HepG2 (cell line): ENCODE measurements around the gene CAMK1. TPM values are rescaled to one million over a fixed set of nuclear protein-coding genes. Genes with fewer than 3 reads are reported as not detected.

Source experiments
- BATF2 ChIP-seq: sonication (generic); formaldehyde crosslinking; IDR thresholded peaks from 2 replicates; pipeline ENCODE4 v1.8.0; 2022; ENCODE audit warnings: mild to moderate bottlenecking, missing genetic modification reagents, moderate library complexity
- DZIP1 ChIP-seq: sonication (generic); formaldehyde crosslinking; IDR thresholded peaks from 2 replicates; pipeline ENCODE4 v1.5.0; 2020; ENCODE audit warnings: mild to moderate bottlenecking, missing genetic modification reagents
- GMEB2 ChIP-seq: IDR thresholded peaks from 2 replicates; pipeline ENCODE4 v1.6.1; 2016; ENCODE audit warnings: missing biosample characterization, missing genetic modification reagents, low read depth
- HOXD1 ChIP-seq: sonication (generic); formaldehyde crosslinking; IDR thresholded peaks from 2 replicates; pipeline ENCODE4 v1.5.0; 2020; ENCODE audit warnings: missing genetic modification reagents
- NCOR1 ChIP-seq: fragments of 200-600 bp; sonication (generic); IDR thresholded peaks from 2 replicates; pipeline ENCODE4 v1.7.0; 2017; ENCODE audit warnings: antibody characterized with exemption, low read length, borderline replicate concordance
- NR0B2 ChIP-seq: sonication (generic); formaldehyde crosslinking; IDR thresholded peaks from 2 replicates; pipeline ENCODE4 v1.4.0; 2020; ENCODE audit warnings: mild to moderate bottlenecking, missing genetic modification reagents
- PHF5A ChIP-seq: IDR thresholded peaks from one replicate; pipeline ENCODE4 v1.6.1; 2018; ENCODE audit warnings: low read depth, missing genetic modification reagents; ENCODE audit not compliant: unreplicated experiment
- THAP11 ChIP-seq: IDR thresholded peaks from 2 replicates; pipeline ENCODE4 v1.6.1; 2016; ENCODE audit warnings: missing biosample characterization, missing genetic modification reagents
- ZFP36L2 ChIP-seq: sonication (generic); formaldehyde crosslinking; IDR thresholded peaks from 2 replicates; pipeline ENCODE4 v1.4.0; 2020; ENCODE audit warnings: missing genetic modification reagents
- ZNF142 ChIP-seq: sonication (generic); formaldehyde crosslinking; IDR thresholded peaks from 2 replicates; pipeline ENCODE4 v1.4.0; 2020; ENCODE audit warnings: missing genetic modification reagents
- ZNF687 ChIP-seq: sonication (generic); formaldehyde crosslinking; IDR thresholded peaks from 2 replicates; pipeline ENCODE4 v1.5.1; 2020; ENCODE audit warnings: mild to moderate bottlenecking, missing genetic modification reagents, moderate library complexity
- polyA plus RNA-seq, 8 experiments: library from polyadenylated mRNA; depleted of rRNA in 3 of 8; stranded (reverse) in 7 of 8; unstranded in 1 of 8; fragments of >200 nt; fragmentation: Illumina TruSeq in 4 of 8; extraction: Trizol in 4 of 8; gene quantifications; 2 replicates each; pipeline versions ENCODE4 v1.2.1 to v1.2.3, GENCODE V29; 2011 to 2016; ENCODE audit warnings: low read depth in 4 of 8, missing spikeins in 1 of 8, mixed read lengths in 1 of 8; ENCODE audit not compliant: insufficient read depth in 1 of 8
- total RNA-seq, 5 experiments: library from RNA; depleted of rRNA; stranded (reverse); fragments of >200 nt; fragmentation: Illumina TruSeq; extraction: Trizol; gene quantifications; 2 replicates each; pipeline ENCODE4 v1.2.3, GENCODE V29; 2016; ENCODE audit warnings: low read depth in 1 of 5

CAMK1 gene
- total and polyA plus RNA-seq, 2 of the 13 experiments (the other 11 are each of a cell fraction or from before 2014, with no cell fraction given): 26.4 to 53.3 TPM

- TF ChIP-seq DZIP1 (CRISPR knock-in tag) (no peak), ZNF687 (CRISPR knock-in tag) (no peak), GMEB2 (no peak), NR0B2 (CRISPR knock-in tag) (no peak), HOXD1 (CRISPR knock-in tag) (no peak), ZFP36L2 (CRISPR knock-in tag) (no peak), ZNF142 (CRISPR knock-in tag) (no peak), THAP11 (CRISPR knock-in tag) (no peak), BATF2 (no peak), PHF5A (no peak), NCOR1 (no peak)
Observed at GRCh38 chr3:9780910-9781309, 11.2 kb upstream of the CAMK1 start (continued).
